ENCODE results near the gene PPM1K. TPM values are rescaled to one million over a fixed set of nuclear protein-coding genes. Genes with fewer than 3 reads are reported as not detected.

PPM1K gene
- total RNA-seq, 1 experiment from 2014 or later = 10.4 TPM

DNA sequence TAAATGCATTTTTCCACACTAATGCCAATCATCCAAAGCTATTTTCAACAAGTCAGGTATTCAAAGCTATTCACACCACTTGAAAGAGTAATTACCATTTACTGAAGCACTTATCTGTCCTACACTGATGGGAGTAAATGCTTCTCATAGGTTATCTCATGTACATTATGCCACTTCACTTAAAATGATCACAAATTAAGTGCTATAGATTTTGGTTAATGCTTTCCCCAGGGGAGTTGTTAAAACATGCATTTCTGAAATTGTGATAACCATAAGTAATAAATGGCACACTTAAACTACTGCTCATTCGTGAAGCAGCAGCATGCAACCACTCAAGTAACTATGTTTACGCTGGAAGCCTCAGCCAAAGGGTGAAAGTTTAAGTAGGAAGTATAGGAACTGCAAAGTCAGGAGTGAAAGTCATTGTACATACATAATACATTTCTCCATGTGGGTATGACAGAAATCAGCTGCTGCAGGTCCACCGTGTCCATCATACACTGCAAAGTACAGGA, 6.6 kb downstream of the PPM1K start:
- H2BK15ac ChIP-seq (ENCODE audit: low read depth, low read length) = no peak overlapping the region
- no peak overlapping the region for H3K18ac ChIP-seq (ENCODE audit: insufficient read length, low read depth, low read length)
- no peak overlapping the region for H2AK5ac ChIP-seq (ENCODE audit: insufficient read length, low read length)
- Mint-ChIP-seq H3K27ac (peak overlapping the region in 1 of 3 experiments; percentile 27; a peak in 1 of 7 replicates), H3K9me3 (peaks cover 12 to 16% of the 10 kb centered on the region in 2 experiments), H3K4me1 (peaks cover 28 to 53% of the 10 kb centered on the region in 2 experiments), H3K27me3 (ENCODE audit: low read depth) (no peaks in the 10 kb centered on the region), H3K36me3 (ENCODE audit: insufficient read depth in 1 of 3, low read depth in 3 of 3) (peaks cover 19 to 30% (median 23%) of the 10 kb centered on the region in 3 experiments), H3K4me3 (no peak overlapping the region)
- H3K79me1 ChIP-seq (ENCODE audit: insufficient read depth, low read depth, low read length, poor library complexity, severe bottlenecking) = no peaks in the 10 kb centered on the region
- no peak overlapping the region for H2BK20ac ChIP-seq (ENCODE audit: low read depth, low read length, poor library complexity, severe bottlenecking)
- H3K27ac ChIP-seq (ENCODE audit: insufficient read length, low read depth, low read length) = peak overlapping the region; percentile 48
- no peak overlapping the region for H3K4ac ChIP-seq (ENCODE audit: low read depth, low read length)
- no peak overlapping the region for H3K56ac ChIP-seq (ENCODE audit: insufficient read length, low read depth, low read length)
- no peak overlapping the region for H2BK12ac ChIP-seq (ENCODE audit: insufficient read length, low read depth, low read length)
- no peaks in the 10 kb centered on the region for H3K23me2 ChIP-seq (ENCODE audit: insufficient read length, low read depth, low read length, poor library complexity, severe bottlenecking)
- no peaks in the 10 kb centered on the region for H4K20me1 ChIP-seq (ENCODE audit: control insufficient read depth, insufficient read depth, insufficient read length)
- WGBS (ENCODE audit: extremely low coverage, insufficient read length, low lambda C conversion rate) = no CpG with 5 or more reads among the region's 3 CpGs
- TF ChIP-seq, protein P1, sequence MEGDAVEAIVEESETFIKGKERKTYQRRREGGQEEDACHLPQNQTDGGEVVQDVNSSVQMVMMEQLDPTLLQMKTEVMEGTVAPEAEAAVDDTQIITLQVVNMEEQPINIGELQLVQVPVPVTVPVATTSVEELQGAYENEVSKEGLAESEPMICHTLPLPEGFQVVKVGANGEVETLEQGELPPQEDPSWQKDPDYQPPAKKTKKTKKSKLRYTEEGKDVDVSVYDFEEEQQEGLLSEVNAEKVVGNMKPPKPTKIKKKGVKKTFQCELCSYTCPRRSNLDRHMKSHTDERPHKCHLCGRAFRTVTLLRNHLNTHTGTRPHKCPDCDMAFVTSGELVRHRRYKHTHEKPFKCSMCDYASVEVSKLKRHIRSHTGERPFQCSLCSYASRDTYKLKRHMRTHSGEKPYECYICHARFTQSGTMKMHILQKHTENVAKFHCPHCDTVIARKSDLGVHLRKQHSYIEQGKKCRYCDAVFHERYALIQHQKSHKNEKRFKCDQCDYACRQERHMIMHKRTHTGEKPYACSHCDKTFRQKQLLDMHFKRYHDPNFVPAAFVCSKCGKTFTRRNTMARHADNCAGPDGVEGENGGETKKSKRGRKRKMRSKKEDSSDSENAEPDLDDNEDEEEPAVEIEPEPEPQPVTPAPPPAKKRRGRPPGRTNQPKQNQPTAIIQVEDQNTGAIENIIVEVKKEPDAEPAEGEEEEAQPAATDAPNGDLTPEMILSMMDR (conservative IDR thresholded peaks at IDR 0.05) = no peak
- no peak overlapping the region for H4K5ac ChIP-seq (ENCODE audit: insufficient read length, low read depth, low read length)
- H3K23ac ChIP-seq (ENCODE audit: insufficient read length, low read depth, low read length) = no peak overlapping the region
- H2BK5ac ChIP-seq (ENCODE audit: insufficient read length, low read length) = no peak overlapping the region
- H4K8ac ChIP-seq (replicated peaks; ENCODE audit: insufficient read length, low read depth, low read length) = no peak overlapping the region
- no peak overlapping the region for H2AFZ ChIP-seq (ENCODE audit: low read length)
- no peaks in the 10 kb centered on the region for H3K79me2 ChIP-seq (ENCODE audit: insufficient read depth, low read length)
- H3K9ac ChIP-seq (ENCODE audit: extremely low read depth, insufficient read length, low read length) = no peak overlapping the region
- DNase-seq = no peak
- no peak overlapping the region for H4K91ac ChIP-seq (ENCODE audit: insufficient read length, low read depth, low read length)
- no peak overlapping the region for H2BK120ac ChIP-seq (ENCODE audit: low read depth, low read length, poor library complexity, severe bottlenecking)
- no peaks in the 10 kb centered on the region for H3K4me1 ChIP-seq (ENCODE audit: insufficient read depth, low read length)
- no peak overlapping the region for H3K14ac ChIP-seq (ENCODE audit: insufficient read depth, low read length)
- H3K4me2 ChIP-seq (ENCODE audit: insufficient read depth, insufficient read length, low read length) = no peak overlapping the region
- H3K27me3 ChIP-seq (ENCODE audit: insufficient read depth, low read length) = no peaks in the 10 kb centered on the region
- H3K9me3 ChIP-seq (ENCODE audit: control insufficient read depth, low read depth, low read length) = peaks cover 8% of the 10 kb centered on the region
- no peak overlapping the region for H3T11ph ChIP-seq (ENCODE audit: low read length)

Measured in H9 (cell line).